Mesenchymal stem cell (in vitro differentiated cells and primary cell): Measurements from ENCODE around the gene ANOS1.

Source experiments
- DNase-seq: peaks from one replicate; pipeline ENCODE4 v3.0.0-alpha.2; 2013
- H2AFZ ChIP-seq: one replicate; pipeline ENCODE4 v1.6.1; 2013; ENCODE audit warnings: low read depth, mild to moderate bottlenecking, control low read depth, inconsistent platforms, low read length, moderate library complexity
- H2AK5ac ChIP-seq: 2 replicates; pipeline ENCODE4 v1.6.1; 2013; ENCODE audit warnings: low read length, moderate library complexity, mild to moderate bottlenecking, inconsistent platforms; ENCODE audit not compliant: severe bottlenecking
- H2BK120ac ChIP-seq: one replicate; pipeline ENCODE4 v1.6.1; 2013; ENCODE audit warnings: low read depth, mild to moderate bottlenecking, inconsistent platforms, low read length, moderate library complexity
- H2BK12ac ChIP-seq, 2 experiments: one replicate each; pipeline ENCODE4 v1.6.1; 2013; ENCODE audit warnings: inconsistent platforms in 2 of 2, low read length in 2 of 2, mild to moderate bottlenecking in 2 of 2, moderate library complexity in 2 of 2, control low read depth in 1 of 2
- H2BK15ac ChIP-seq: one replicate; pipeline ENCODE4 v1.6.1; 2013; ENCODE audit warnings: mild to moderate bottlenecking, low read depth, inconsistent platforms; ENCODE audit not compliant: poor library complexity, severe bottlenecking
- H2BK5ac ChIP-seq: 2 replicates; pipeline ENCODE4 v1.6.1; 2013; ENCODE audit warnings: low read depth, mild to moderate bottlenecking, low read length, control low read depth, inconsistent platforms; ENCODE audit not compliant: poor library complexity, severe bottlenecking
- H3K14ac ChIP-seq, 2 experiments: one replicate each; pipeline ENCODE4 v1.6.1; 2013; ENCODE audit warnings: inconsistent platforms in 2 of 2, low read length in 2 of 2, control low read depth in 1 of 2, mild to moderate bottlenecking in 1 of 2, moderate library complexity in 1 of 2
- H3K18ac ChIP-seq, 2 experiments: one replicate each; pipeline ENCODE4 v1.6.1; 2013; ENCODE audit warnings: inconsistent platforms in 2 of 2, low read length in 2 of 2, control low read depth in 1 of 2, low read depth in 1 of 2, mild to moderate bottlenecking in 1 of 2
- H3K23ac ChIP-seq, 2 experiments: one replicate each; pipeline ENCODE4 v1.6.1; 2013; ENCODE audit warnings: inconsistent platforms in 2 of 2, low read length in 2 of 2, mild to moderate bottlenecking in 2 of 2, moderate library complexity in 2 of 2, control low read depth in 1 of 2
- H3K27ac ChIP-seq: 2 replicates; pipeline ENCODE4 v1.5.1; 2013; ENCODE audit warnings: mild to moderate bottlenecking, moderate library complexity, low read length, control low read depth, inconsistent platforms; ENCODE audit not compliant: poor library complexity, severe bottlenecking
- H3K27me3 ChIP-seq, 2 experiments: 2 replicates each; pipeline versions ENCODE4 v1.6.1 to v1.7.0; 2013; ENCODE audit warnings: low read length in 2 of 2, mild to moderate bottlenecking in 2 of 2, moderate library complexity in 2 of 2, control low read depth in 1 of 2, inconsistent platforms in 1 of 2; ENCODE audit not compliant: control insufficient read depth in 1 of 2, insufficient read depth in 1 of 2
- H3K36me3 ChIP-seq, 2 experiments: 2 replicates each; pipeline versions ENCODE4 v1.6.1 to v1.7.0; 2013; ENCODE audit warnings: low read length in 2 of 2, control low read depth in 1 of 2, inconsistent platforms in 1 of 2, low read depth in 1 of 2, mild to moderate bottlenecking in 1 of 2; ENCODE audit not compliant: insufficient read depth in 2 of 2, control insufficient read depth in 1 of 2
- H3K4ac ChIP-seq, 2 experiments: one replicate each; pipeline ENCODE4 v1.6.1; 2013; ENCODE audit warnings: inconsistent platforms in 2 of 2, low read length in 2 of 2, mild to moderate bottlenecking in 2 of 2, moderate library complexity in 2 of 2, control low read depth in 1 of 2, low read depth in 1 of 2
- H3K4me1 ChIP-seq: 2 replicates; pipeline ENCODE4 v1.6.1; 2013; ENCODE audit warnings: low read depth, low read length, control low read depth; ENCODE audit not compliant: control insufficient read depth, insufficient read depth
- H3K4me2 ChIP-seq: 2 replicates; pipeline ENCODE4 v1.6.1; 2013; ENCODE audit warnings: low read length, mild to moderate bottlenecking, inconsistent platforms; ENCODE audit not compliant: poor library complexity, severe bottlenecking
- H3K4me3 ChIP-seq, 2 experiments: 2 replicates each; pipeline versions ENCODE4 v1.5.1 to v1.7.0; 2013; ENCODE audit warnings: low read length in 2 of 2, mild to moderate bottlenecking in 2 of 2, control low read depth in 1 of 2, low read depth in 1 of 2; ENCODE audit not compliant: insufficient read depth in 1 of 2
- H3K79me1 ChIP-seq: replicated peaks from 2 replicates; pipeline ENCODE4 v1.6.1; 2013; ENCODE audit warnings: mild to moderate bottlenecking, control low read depth, low read length, inconsistent platforms; ENCODE audit not compliant: poor library complexity, severe bottlenecking
- H3K9ac ChIP-seq: 2 replicates; pipeline ENCODE4 v1.7.0; 2013; ENCODE audit warnings: mild to moderate bottlenecking, low read length, moderate library complexity
- H3K9me3 ChIP-seq: 2 replicates; pipeline ENCODE4 v1.7.0; 2013; ENCODE audit warnings: mild to moderate bottlenecking, low read length; ENCODE audit not compliant: control insufficient read depth
- H4K8ac ChIP-seq: one replicate; pipeline ENCODE4 v1.6.1; 2013; ENCODE audit warnings: inconsistent platforms, mild to moderate bottlenecking, low read length, moderate library complexity
- H4K91ac ChIP-seq: one replicate; pipeline ENCODE4 v1.6.1; 2013; ENCODE audit warnings: mild to moderate bottlenecking, low read length, inconsistent platforms
- WGBS: methylation state at CpG from one replicate; pipeline ENCODE4 v1.1.7; 2013; ENCODE audit warnings: mixed read lengths; 5-methylcytosine and 5-hydroxymethylcytosine counted together

Gene ANOS1

GRCh38 chrX:8657883-8658282 is 74.1 kb downstream of the ANOS1 start:
- Histone ChIP-seq H3K9ac (no peak overlapping the region), H3K4ac (no peak overlapping the region), H3K27me3 (no peaks in the 10 kb centered on the region), H2BK15ac (no peak overlapping the region), H3K4me2 (no peak overlapping the region), H2AK5ac (no peak overlapping the region), H2AFZ (no peak overlapping the region), H2BK5ac (no peak overlapping the region), H3K14ac (no peak overlapping the region), H2BK12ac (no peak overlapping the region), H4K91ac (no peak overlapping the region), H3K9me3 (no peaks in the 10 kb centered on the region), H3K4me1 (no peaks in the 10 kb centered on the region), H3K4me3 (no peak overlapping the region), H3K27ac (no peak overlapping the region), H3K23ac (no peak overlapping the region), H2BK120ac (no peak overlapping the region), H3K36me3 (no peaks in the 10 kb centered on the region), H4K8ac (no peak overlapping the region), H3K18ac (no peak overlapping the region), H3K79me1 (no peaks in the 10 kb centered on the region)
- WGBS = 76% methylated on average over 1 of the region's 2 CpGs
- no peak for DNase-seq

GRCh38 chrX:8653956-8654355 is 78.0 kb downstream of the ANOS1 start:
- no peak overlapping the region for H3K18ac ChIP-seq
- no peak overlapping the region for H3K9ac ChIP-seq
- H3K9me3 ChIP-seq = peaks cover 4% of the 10 kb centered on the region
- no peak overlapping the region for H2BK15ac ChIP-seq
- no peaks in the 10 kb centered on the region for H3K79me1 ChIP-seq
- no peak overlapping the region for H3K27ac ChIP-seq
- no peak overlapping the region for H2BK12ac ChIP-seq
- no peak overlapping the region for H2BK120ac ChIP-seq
- H3K36me3 ChIP-seq = no peaks in the 10 kb centered on the region
- no peak overlapping the region for H2AFZ ChIP-seq
- H3K14ac ChIP-seq = no peak overlapping the region
- DNase-seq = no peak
- no peak overlapping the region for H4K91ac ChIP-seq
- no peaks in the 10 kb centered on the region for H3K27me3 ChIP-seq
- no peak overlapping the region for H3K4ac ChIP-seq
- no peak overlapping the region for H3K4me3 ChIP-seq
- no peak overlapping the region for H2AK5ac ChIP-seq
- 60% methylated on average over 1 of the region's 2 CpGs for WGBS
- no peaks in the 10 kb centered on the region for H3K4me1 ChIP-seq
- no peak overlapping the region for H2BK5ac ChIP-seq
- H4K8ac ChIP-seq = no peak overlapping the region
- H3K4me2 ChIP-seq = no peak overlapping the region
- no peak overlapping the region for H3K23ac ChIP-seq

- Histone ChIP-seq H3K4me3 (no peak overlapping the region), H3K18ac (no peak overlapping the region), H3K9me3 (peaks cover 4% of the 10 kb centered on the region), H3K4me2 (no peak overlapping the region), H3K27me3 (no peaks in the 10 kb centered on the region), H4K91ac (no peak overlapping the region), H3K23ac (no peak overlapping the region), H2BK12ac (no peak overlapping the region), H3K4ac (no peak overlapping the region), H3K79me1 (no peaks in the 10 kb centered on the region), H3K27ac (no peak overlapping the region), H3K36me3 (no peaks in the 10 kb centered on the region), H2BK15ac (no peak overlapping the region), H2BK120ac (no peak overlapping the region), H2AK5ac (no peak overlapping the region), H2AFZ (no peak overlapping the region), H3K14ac (no peak overlapping the region), H3K4me1 (no peaks in the 10 kb centered on the region), H2BK5ac (no peak overlapping the region), H3K9ac (no peak overlapping the region), H4K8ac (no peak overlapping the region)
- DNase-seq = no peak
These were observed 82.0 kb downstream of the ANOS1 start for GRCh38 chrX:8649969-8650368.

- Histone ChIP-seq H3K4ac (no peak overlapping the region), H3K4me1 (no peaks in the 10 kb centered on the region), H3K23ac (no peak overlapping the region), H4K8ac (no peak overlapping the region), H3K4me3 (no peak overlapping the region), H4K91ac (no peak overlapping the region), H3K9me3 (peaks cover 3% of the 10 kb centered on the region), H3K27me3 (no peaks in the 10 kb centered on the region), H2AK5ac (no peak overlapping the region), H3K36me3 (no peaks in the 10 kb centered on the region), H3K14ac (no peak overlapping the region), H2BK120ac (no peak overlapping the region), H3K79me1 (no peaks in the 10 kb centered on the region), H2BK12ac (no peak overlapping the region), H3K9ac (no peak overlapping the region), H3K4me2 (no peak overlapping the region), H2BK15ac (no peak overlapping the region), H3K18ac (no peak overlapping the region), H2AFZ (no peak overlapping the region), H3K27ac (no peak overlapping the region), H2BK5ac (no peak overlapping the region)
- DNase-seq = no peak
- 68% methylated on average over 3 of the region's 7 CpGs for WGBS
These were observed 84.8 kb downstream of the ANOS1 start for GRCh38 chrX:8647176-8647575.
